HepG2 (cell line): ENCODE results near the gene MYBPC2. TPM values are rescaled to one million over a fixed set of nuclear protein-coding genes. Genes with fewer than 3 reads are reported as not detected.

Source experiments
- ATAC-seq: fragments of 200-7000 bp; cut with Tn5 transposase; 3 replicates; pipeline ENCODE4 v1.9.1; 2020; ENCODE audit warnings: mild to moderate bottlenecking, moderate library complexity
- BruUV-seq: library from RNA; stranded (reverse); fragments of 400-500 nt; replicated peaks from 2 replicates; lab custom pipeline; 2021; lab: Mats Ljungman, UMichigan
- CTCF ChIA-PET: fragments of 300-600 bp; formaldehyde crosslinking; extraction: SDS; loops from one replicate; lab custom pipeline; 2021; ENCODE audit warnings: low total read pairs, inconsistent platforms, low intra/inter-chr PET ratio; lab: Yijun Ruan, JAX
- POLR2A ChIA-PET: fragments of 350-600 bp; sonication (Branson Sonifier 250); formaldehyde crosslinking; loops from one replicate; lab custom pipeline; 2020; ENCODE audit warnings: antibody characterized with exemption, inconsistent platforms; lab: Yijun Ruan, JAX
- DNase-seq: peaks from one replicate; pipeline ENCODE4 v3.0.0-alpha.2; 2015; ENCODE audit warnings: low spot score
- FAIRE-seq: peaks from 3 replicates; lab custom pipeline; 2011; peaks lifted over from hg19 to GRCh38; lab: Jason Lieb, UNC
- H2AFZ ChIP-seq: one replicate; pipeline ENCODE4 v1.6.1; 2011; ENCODE audit warnings: low read length, inconsistent platforms
- H3K27ac ChIP-seq: fragments of 300-600 bp; 3 replicates; pipeline ENCODE4 v1.8.0; 2011; ENCODE audit warnings: mixed run types, mild to moderate bottlenecking, mixed read lengths, low read length, inconsistent platforms; ENCODE audit not compliant: insufficient read depth; ENCODE audit errors: extremely low read length
- H3K27me3 ChIP-seq, 2 experiments: fragments of 200-600 bp in 1 of 2; 2 replicates in 1 of 2; 3 replicates in 1 of 2; pipeline versions ENCODE4 v1.6.0 to v1.8.0; 2011; ENCODE audit warnings: low read length in 2 of 2, mild to moderate bottlenecking in 2 of 2, moderate library complexity in 2 of 2, inconsistent platforms in 1 of 2; ENCODE audit not compliant: insufficient read depth in 2 of 2, control insufficient read depth in 1 of 2
- H3K36me3 ChIP-seq, 2 experiments: fragments of 200-600 bp in 1 of 2; replicated peaks in 1 of 2; 2 replicates in 1 of 2; 3 replicates in 1 of 2; pipeline versions ENCODE4 v1.5.1 to v1.8.0; 2011; ENCODE audit warnings: low read length in 2 of 2, inconsistent platforms in 1 of 2; ENCODE audit not compliant: insufficient read depth in 2 of 2, control insufficient read depth in 1 of 2
- H3K4me1 ChIP-seq: 2 replicates; pipeline ENCODE4 v1.5.1; 2012; ENCODE audit warnings: low read length, inconsistent platforms; ENCODE audit not compliant: insufficient read depth
- H3K4me2 ChIP-seq: 2 replicates; pipeline ENCODE4 v1.6.0; 2011; ENCODE audit warnings: low read depth, low read length, inconsistent platforms
- H3K4me3 ChIP-seq, 3 experiments: fragments of 200-600 bp in 1 of 3; sonication (generic), shearing (Covaris generic) in 1 of 3; replicated peaks in 1 of 3; 2 replicates each; pipeline ENCODE4 v1.5.1; 2011 to 2016; ENCODE audit warnings: low read length in 3 of 3, inconsistent platforms in 2 of 3, low read depth in 2 of 3, mild to moderate bottlenecking in 2 of 3, control low read depth in 1 of 3, mixed read lengths in 1 of 3; ENCODE audit not compliant: insufficient read depth in 1 of 3
- H3K79me2 ChIP-seq: one replicate; pipeline ENCODE4 v1.6.1; 2011; ENCODE audit warnings: low read length, inconsistent platforms; ENCODE audit not compliant: insufficient read depth
- H3K9ac ChIP-seq: 2 replicates; pipeline ENCODE4 v1.6.0; 2011; ENCODE audit warnings: mild to moderate bottlenecking, low read depth, low read length, inconsistent platforms; ENCODE audit not compliant: insufficient read depth
- H3K9me3 ChIP-seq: 2 replicates; pipeline ENCODE4 v1.5.1; 2012; ENCODE audit warnings: mild to moderate bottlenecking, low read length
- H4K20me1 ChIP-seq: 2 replicates; pipeline ENCODE4 v1.6.0; 2011; ENCODE audit warnings: inconsistent platforms, mild to moderate bottlenecking, low read length, moderate library complexity; ENCODE audit not compliant: insufficient read depth
- ZFP90 ChIP-seq: sonication (generic); formaldehyde crosslinking; IDR thresholded peaks from 2 replicates; pipeline ENCODE4 v1.8.0; 2022; ENCODE audit warnings: missing genetic modification reagents, mild to moderate bottlenecking, inconsistent platforms, borderline replicate concordance
- ZNF646 ChIP-seq: sonication (generic); formaldehyde crosslinking; IDR thresholded peaks from 2 replicates; pipeline ENCODE4 v1.9.0; 2021; ENCODE audit warnings: mild to moderate bottlenecking, missing genetic modification reagents
- WGBS: methylation state at CpG from one replicate; pipeline ENCODE4 v1.1.6; 2017; ENCODE audit warnings: low lambda C conversion rate; 5-methylcytosine and 5-hydroxymethylcytosine counted together
- in situ Hi-C: cut with HindIII; loops from 2 replicates; pipeline ENCODE4 v1.10.0; 2017; ENCODE audit warnings: low pct_unique_long_range_greater_than_20kb; ENCODE audit not compliant: extremely low pct_ligation_motif_present
- intact Hi-C: fragments of 100-400 bp; cut with micrococcal nuclease; formaldehyde crosslinking; loops from one replicate; pipeline ENCODE4 v1.10.0; 2022; ENCODE audit not compliant: unreplicated experiment
- polyA plus RNA-seq, 8 experiments: library from polyadenylated mRNA; depleted of rRNA in 3 of 8; stranded (reverse) in 7 of 8; unstranded in 1 of 8; fragments of >200 nt; fragmentation: Illumina TruSeq in 4 of 8; extraction: Trizol in 4 of 8; gene quantifications; 2 replicates each; pipeline versions ENCODE4 v1.2.1 to v1.2.3, GENCODE V29; 2011 to 2016; ENCODE audit warnings: low read depth in 4 of 8, missing spikeins in 1 of 8, mixed read lengths in 1 of 8; ENCODE audit not compliant: insufficient read depth in 1 of 8
- total RNA-seq, 5 experiments: library from RNA; depleted of rRNA; stranded (reverse); fragments of >200 nt; fragmentation: Illumina TruSeq; extraction: Trizol; gene quantifications; 2 replicates each; pipeline ENCODE4 v1.2.3, GENCODE V29; 2016; ENCODE audit warnings: low read depth in 1 of 5
- TF ChIP-seq, protein P1 (sequence below): sonication (generic); formaldehyde crosslinking; IDR thresholded peaks from 2 replicates; pipeline ENCODE4 v1.5.0; 2020; ENCODE audit warnings: missing genetic modification reagents

Gene MYBPC2
- total and polyA plus RNA-seq, 2 of the 13 experiments (the other 11 are each of a cell fraction or from before 2014, with no cell fraction given) = not detected

- 45% methylated on average over 5 of the region's 5 CpGs for WGBS
- Histone ChIP-seq H3K79me2 (no peaks in the 10 kb centered on the region), H3K4me1 (peaks cover 11% of the 10 kb centered on the region), H3K36me3 (no peaks in the 10 kb centered on the region), H2AFZ (no peak overlapping the region), H3K4me2 (no peak overlapping the region), H3K9me3 (no peaks in the 10 kb centered on the region), H3K9ac (no peak overlapping the region), H3K27me3 (peaks cover 3 to 25% of the 10 kb centered on the region in 2 experiments; a peak in 3 of 5 replicates), H3K4me3 (no peak overlapping the region), H4K20me1 (no peaks in the 10 kb centered on the region), H3K27ac (no peak overlapping the region)
- in situ Hi-C loops = no loop called here
- no peak for FAIRE-seq
- no peak for DNase-seq
- ChIA-PET CTCF (no interaction called here), POLR2A (no interaction called here)
- intact Hi-C loops = no loop called here
- TF ChIP-seq ZNF646 (CRISPR knock-in tag) = no peak
- TF ChIP-seq, protein P1, sequence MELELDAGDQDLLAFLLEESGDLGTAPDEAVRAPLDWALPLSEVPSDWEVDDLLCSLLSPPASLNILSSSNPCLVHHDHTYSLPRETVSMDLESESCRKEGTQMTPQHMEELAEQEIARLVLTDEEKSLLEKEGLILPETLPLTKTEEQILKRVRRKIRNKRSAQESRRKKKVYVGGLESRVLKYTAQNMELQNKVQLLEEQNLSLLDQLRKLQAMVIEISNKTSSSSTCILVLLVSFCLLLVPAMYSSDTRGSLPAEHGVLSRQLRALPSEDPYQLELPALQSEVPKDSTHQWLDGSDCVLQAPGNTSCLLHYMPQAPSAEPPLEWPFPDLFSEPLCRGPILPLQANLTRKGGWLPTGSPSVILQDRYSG (CRISPR knock-in tag) = no peak
- TF ChIP-seq ZFP90 (CRISPR knock-in tag) = no peak
- no peak for ATAC-seq
- no TSS peak for BruUV-seq
These were observed 62.4 kb downstream of the MYBPC2 start for GRCh38 chr19:50495020-50495531.
